SK-N-SH (cell line): ENCODE results near the gene PTK6. TPM values are rescaled to one million over a fixed set of nuclear protein-coding genes. Genes with fewer than 3 reads are reported as not detected.

ENCODE experiments used
- CTCF ChIA-PET: fragments of 300-600, 350-600 bp; formaldehyde crosslinking; extraction: SDS; loops from one replicate; lab custom pipeline; 2021; lab: Yijun Ruan, JAX
- POLR2A ChIA-PET: fragments of 350-600 bp; sonication (Branson Sonifier 250); formaldehyde crosslinking; extraction: SDS; loops from one replicate; lab custom pipeline; 2020; ENCODE audit warnings: antibody characterized with exemption, inconsistent platforms; lab: Yijun Ruan, JAX
- DNase-seq: peaks from one replicate; pipeline ENCODE4 v3.0.0; 2012
- H2AFZ ChIP-seq: fragments of 200-600 bp; sonication (generic); 2 replicates; pipeline ENCODE4 v1.8.1; 2016; ENCODE audit warnings: antibody characterized with exemption, mild to moderate bottlenecking, low read depth
- H3F3A ChIP-seq: fragments of 200-600 bp; sonication (generic); replicated peaks from 2 replicates; pipeline ENCODE3; 2016; ENCODE audit warnings: antibody characterized with exemption, mild to moderate bottlenecking; ENCODE audit not compliant: insufficient read depth
- H3K27ac ChIP-seq, 2 experiments: fragments of 200-500 bp in 1 of 2; fragments of 200-600 bp in 1 of 2; sonication (Bioruptor generic) in 1 of 2; sonication (generic), shearing (Covaris generic) in 1 of 2; 2 replicates each; pipeline versions ENCODE4 v1.5.1 to v1.6.1; 2014 to 2016; ENCODE audit warnings: low read depth in 2 of 2, inconsistent platforms in 1 of 2, low read length in 1 of 2, mild to moderate bottlenecking in 1 of 2, mixed read lengths in 1 of 2
- H3K27me3 ChIP-seq: fragments of 200-600 bp; sonication (generic), shearing (Covaris generic); 2 replicates; pipeline ENCODE4 v1.6.1; 2016; ENCODE audit warnings: mixed run types; ENCODE audit not compliant: insufficient read depth
- H3K36me3 ChIP-seq, 2 experiments: fragments of 200-500 bp in 1 of 2; fragments of 200-600 bp in 1 of 2; sonication (Bioruptor generic) in 1 of 2; sonication (generic) in 1 of 2; replicated peaks in 1 of 2; 2 replicates each; pipeline versions ENCODE3 to v1.5.1; 2014 to 2016; ENCODE audit warnings: low read length in 1 of 2, mild to moderate bottlenecking in 1 of 2; ENCODE audit not compliant: insufficient read depth in 2 of 2, control insufficient read depth in 1 of 2
- H3K4me1 ChIP-seq, 2 experiments: fragments of 200-500 bp in 1 of 2; fragments of 200-600 bp in 1 of 2; sonication (Bioruptor generic) in 1 of 2; sonication (generic), shearing (Covaris generic) in 1 of 2; 2 replicates each; pipeline versions ENCODE4 v1.5.1 to v1.6.1; 2014 to 2016; ENCODE audit warnings: low read depth in 1 of 2, low read length in 1 of 2, mixed run types in 1 of 2; ENCODE audit not compliant: insufficient read depth in 2 of 2, control insufficient read depth in 1 of 2
- H3K4me2 ChIP-seq: fragments of 200-600 bp; sonication (generic), shearing (Covaris generic); 2 replicates; pipeline ENCODE4 v1.6.1; 2017; ENCODE audit warnings: mixed run types
- H3K4me3 ChIP-seq, 2 experiments: fragments of 200-500 bp in 1 of 2; fragments of 200-600 bp in 1 of 2; sonication (Bioruptor generic) in 1 of 2; sonication (generic), shearing (Covaris generic) in 1 of 2; 2 replicates each; pipeline versions ENCODE4 v1.5.1 to v1.8.1; 2014 to 2016; ENCODE audit warnings: low read depth in 2 of 2, inconsistent platforms in 1 of 2, low read length in 1 of 2, mild to moderate bottlenecking in 1 of 2, mixed read lengths in 1 of 2, moderate library complexity in 1 of 2
- H3K79me2 ChIP-seq: fragments of 200-600 bp; sonication (generic); 2 replicates; pipeline ENCODE4 v1.8.1; 2017; ENCODE audit warnings: mild to moderate bottlenecking; ENCODE audit not compliant: insufficient read depth
- H3K9ac ChIP-seq: fragments of 200-600 bp; sonication (generic); 2 replicates; pipeline ENCODE4 v1.6.1; 2017; ENCODE audit warnings: mixed run types
- H3K9me2 ChIP-seq: fragments of 200-600 bp; sonication (generic); 2 replicates; pipeline ENCODE4 v1.6.1; 2017; ENCODE audit warnings: mixed run types
- H3K9me3 ChIP-seq: fragments of 200-600 bp; sonication (generic); 2 replicates; pipeline ENCODE4 v1.6.1; 2017; ENCODE audit warnings: mixed run types, mild to moderate bottlenecking, moderate library complexity
- H4K20me1 ChIP-seq: fragments of 200-600 bp; sonication (generic); 2 replicates; pipeline ENCODE4 v1.6.1; 2017; ENCODE audit warnings: mild to moderate bottlenecking, mixed run types; ENCODE audit not compliant: insufficient read depth
- FOSL2 ChIP-seq: IDR thresholded peaks from 2 replicates; pipeline ENCODE4 v1.4.0; 2012; ENCODE audit warnings: low read depth, mild to moderate bottlenecking, moderate library complexity, borderline replicate concordance
- FOXJ3 ChIP-seq: sonication (generic); formaldehyde crosslinking; IDR thresholded peaks from 2 replicates; pipeline ENCODE4 v1.5.1; 2020; ENCODE audit warnings: mild to moderate bottlenecking, missing genetic modification reagents
- GATA2 ChIP-seq: sonication (generic); formaldehyde crosslinking; IDR thresholded peaks from 2 replicates; pipeline ENCODE4 v1.5.0; 2020; ENCODE audit warnings: mild to moderate bottlenecking, missing genetic modification reagents
- JUND ChIP-seq: IDR thresholded peaks from 2 replicates; pipeline ENCODE4 v1.4.0; 2012
- MEF2A ChIP-seq: IDR thresholded peaks from 2 replicates; pipeline ENCODE4 v1.4.0; 2012; ENCODE audit warnings: low read depth, borderline replicate concordance
- NFIC ChIP-seq: IDR thresholded peaks from 2 replicates; pipeline ENCODE4 v1.4.0; 2012; ENCODE audit warnings: borderline replicate concordance
- RAD21 ChIP-seq: IDR thresholded peaks from 2 replicates; pipeline ENCODE4 v1.6.1; 2012; ENCODE audit warnings: mild to moderate bottlenecking, low read length
- RCOR1 ChIP-seq: fragments of 150-350 bp; IDR thresholded peaks from 2 replicates; pipeline ENCODE4 v1.6.1; 2017; ENCODE audit warnings: antibody characterized with exemption, low read length
- REST ChIP-seq: IDR thresholded peaks from 2 replicates; pipeline ENCODE4 v1.6.1; 2012; ENCODE audit warnings: mild to moderate bottlenecking, low read depth, low read length, moderate library complexity
- SIN3A ChIP-seq: IDR thresholded peaks from 2 replicates; pipeline ENCODE4 v1.6.1; 2012; ENCODE audit warnings: low read depth, mild to moderate bottlenecking, low read length, moderate library complexity, borderline replicate concordance
- SMC3 ChIP-seq: IDR thresholded peaks from 2 replicates; pipeline ENCODE4 v1.6.1; 2012; ENCODE audit warnings: low read depth, low read length, improper control_type of control experiment
- TEAD4 ChIP-seq: IDR thresholded peaks from 2 replicates; pipeline ENCODE4 v1.4.0; 2012; ENCODE audit warnings: mild to moderate bottlenecking, borderline replicate concordance; ENCODE audit not compliant: insufficient read depth
- USF2 ChIP-seq: fragments of 150-350 bp; IDR thresholded peaks from 2 replicates; pipeline ENCODE4 v1.6.1; 2017; ENCODE audit warnings: antibody characterized with exemption, low read length, low read depth, borderline replicate concordance
- WGBS: methylation state at CpG from one replicate; pipeline ENCODE4 v1.1.6; 2017; ENCODE audit warnings: low lambda C conversion rate; 5-methylcytosine and 5-hydroxymethylcytosine counted together
- polyA plus RNA-seq, 3 experiments: library from polyadenylated mRNA; depleted of rRNA; stranded (reverse); fragments of >200 nt; gene quantifications; 2 replicates each; pipeline ENCODE4 v1.2.3, GENCODE V29; 2012
- TF ChIP-seq, protein P1 (sequence below): IDR thresholded peaks from 2 replicates; pipeline ENCODE4; 2012

The PTK6 gene
- polyA plus RNA-seq, 1 of the 3 experiments (the other 2 are of a cell fraction), result 0.07 TPM

GRCh38 chr20:63561624-63562396 is 24.6 kb upstream of the PTK6 start:
- DNase-seq, result no peak
- H4K20me1 ChIP-seq, result no peaks in the 10 kb centered on the region
- no peak overlapping the region for H3K4me3 ChIP-seq
- H3K9ac ChIP-seq, result no peak overlapping the region
- no peak overlapping the region for H2AFZ ChIP-seq
- POLR2A ChIA-PET, result no interaction called here
- no peaks in the 10 kb centered on the region for H3K27me3 ChIP-seq
- CTCF ChIA-PET, result interaction anchor here (1.1 to 2.5 kb wide), 3 partner anchors 24 to 213 kb away, joined by 3 to 10 read pairs (median 5); partner anchors contain the start of genes PPDPF and PTK6
- H3K27ac ChIP-seq, result no peak overlapping the region
- H3F3A ChIP-seq, result no peaks in the 10 kb centered on the region
- no peaks in the 10 kb centered on the region for H3K9me2 ChIP-seq
- H3K9me3 ChIP-seq, result no peaks in the 10 kb centered on the region
- H3K36me3 ChIP-seq, result peaks cover 0 to 31% of the 10 kb centered on the region in 2 experiments
- no peaks in the 10 kb centered on the region for H3K79me2 ChIP-seq
- H3K4me1 ChIP-seq, result no peaks in the 10 kb centered on the region
- H3K4me2 ChIP-seq, result no peak overlapping the region
- TF ChIP-seq JUND (no peak), TEAD4 (no peak), RAD21 (no peak), MEF2A (no peak), NFIC (no peak), GATA2 (CRISPR knock-in tag) (no peak), RCOR1 (no peak), FOSL2 (no peak), FOXJ3 (no peak)
- 88% methylated on average over 22 of the region's 36 CpGs for WGBS

- no peak for TF ChIP-seq SMC3
- TF ChIP-seq, all 33 proteins: peak for 0
- H3K4me3 ChIP-seq, result no peak overlapping the region
- ChIA-PET POLR2A (interaction anchor here (0.6 kb wide), 1 partner anchor 54 kb away, joined by 6 read pairs; no protein-coding TSS in a partner anchor), CTCF (interaction anchor here (2.2 to 2.5 kb wide), 2 partner anchors 23 to 214 kb away, joined by 5 to 10 read pairs; partner anchors contain the start of gene PTK6)
- H3K27me3 ChIP-seq, result no peaks in the 10 kb centered on the region
- H2AFZ ChIP-seq, result no peak overlapping the region
- H3K9me3 ChIP-seq, result no peaks in the 10 kb centered on the region
- no peak overlapping the region for H3K9ac ChIP-seq
- 89% methylated on average over 5 of the region's 26 CpGs for WGBS
- H3K9me2 ChIP-seq, result no peaks in the 10 kb centered on the region
- no peak overlapping the region for H3K4me2 ChIP-seq
- no peak overlapping the region for H3K27ac ChIP-seq
- H3K79me2 ChIP-seq, result no peaks in the 10 kb centered on the region
- DNase-seq, result no peak
- H3K4me1 ChIP-seq, result no peaks in the 10 kb centered on the region
- no peaks in the 10 kb centered on the region for H3F3A ChIP-seq
- no peaks in the 10 kb centered on the region for H4K20me1 ChIP-seq
- peaks cover 0 to 30% of the 10 kb centered on the region in 2 experiments for H3K36me3 ChIP-seq
These were observed 23.9 kb upstream of the PTK6 start for GRCh38 chr20:63560856-63561609.

- Histone ChIP-seq H2AFZ (no peak overlapping the region), H3K79me2 (no peaks in the 10 kb centered on the region), H4K20me1 (no peaks in the 10 kb centered on the region), H3K27me3 (no peaks in the 10 kb centered on the region), H3K9me3 (no peaks in the 10 kb centered on the region), H3K4me3 (no peak overlapping the region), H3K9me2 (no peaks in the 10 kb centered on the region), H3K4me2 (no peak overlapping the region), H3K36me3 (peaks cover 0 to 25% of the 10 kb centered on the region in 2 experiments), H3K27ac (no peak overlapping the region), H3K9ac (no peak overlapping the region), H3K4me1 (no peaks in the 10 kb centered on the region; a peak in 1 of 4 replicates), H3F3A (no peaks in the 10 kb centered on the region)
- ChIA-PET CTCF (no interaction called here), POLR2A (interaction anchor here (0.6 kb wide), 1 partner anchor 53 kb away, joined by 6 read pairs; no protein-coding TSS in a partner anchor)
- DNase-seq, result no peak
- 88% methylated on average over 3 of the region's 16 CpGs for WGBS
- TF ChIP-seq, protein P1, sequence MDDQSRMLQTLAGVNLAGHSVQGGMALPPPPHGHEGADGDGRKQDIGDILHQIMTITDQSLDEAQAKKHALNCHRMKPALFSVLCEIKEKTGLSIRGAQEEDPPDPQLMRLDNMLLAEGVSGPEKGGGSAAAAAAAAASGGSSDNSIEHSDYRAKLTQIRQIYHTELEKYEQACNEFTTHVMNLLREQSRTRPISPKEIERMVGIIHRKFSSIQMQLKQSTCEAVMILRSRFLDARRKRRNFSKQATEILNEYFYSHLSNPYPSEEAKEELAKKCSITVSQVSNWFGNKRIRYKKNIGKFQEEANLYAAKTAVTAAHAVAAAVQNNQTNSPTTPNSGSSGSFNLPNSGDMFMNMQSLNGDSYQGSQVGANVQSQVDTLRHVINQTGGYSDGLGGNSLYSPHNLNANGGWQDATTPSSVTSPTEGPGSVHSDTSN, result no peak
- TF ChIP-seq NFIC (no peak), REST (no peak), SIN3A (no peak), USF2 (no peak)
These were observed 23.2 kb upstream of the PTK6 start for GRCh38 chr20:63560333-63560805.
